ENCODE measurements around the gene FECH. TPM values are rescaled to one million over a fixed set of nuclear protein-coding genes. Genes with fewer than 3 reads are reported as not detected.

Gene FECH
- total and polyA plus RNA-seq, 9 of the 15 experiments (the other 6 are each of a cell fraction or from before 2014, with no cell fraction given), result 19.8 to 170 (median 56.8) TPM

DNA sequence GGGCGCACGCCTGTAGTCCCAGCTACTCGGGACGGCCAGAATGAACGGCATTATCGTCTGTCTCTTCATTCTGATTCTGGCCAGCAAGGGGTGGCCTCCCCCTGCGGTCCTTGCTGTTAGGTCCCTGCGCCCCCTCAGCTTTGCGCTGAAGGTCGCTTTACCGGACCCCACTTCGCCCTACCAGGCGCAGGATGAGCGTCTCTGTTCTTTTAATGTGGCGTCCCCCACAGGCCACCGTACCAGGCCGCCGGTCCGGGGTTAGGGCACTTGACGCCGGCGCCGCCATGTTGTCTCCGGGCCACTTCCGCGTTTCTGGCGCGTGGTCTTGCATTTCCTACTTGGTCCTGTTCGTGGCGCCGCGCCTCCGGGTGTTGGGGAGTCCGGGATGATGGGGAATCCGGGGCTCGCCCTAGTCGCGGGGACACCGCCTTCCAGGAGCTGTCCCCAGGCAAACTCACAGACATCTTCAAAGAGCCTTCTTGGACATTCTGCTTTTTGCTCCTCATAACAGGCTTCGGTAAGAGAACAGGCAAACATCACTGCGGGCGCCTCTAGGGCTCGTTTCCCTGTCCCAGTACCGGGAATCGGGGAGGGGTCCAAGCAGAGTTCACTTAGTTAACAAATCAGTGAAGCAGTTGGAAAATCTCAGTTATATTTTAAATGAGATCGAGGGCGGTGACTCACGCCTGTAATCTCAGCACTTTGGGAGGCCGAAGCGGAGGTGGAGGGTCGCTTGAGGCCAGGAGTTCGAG is 43.7 kb upstream of the FECH start (continued):
- TF ChIP-seq, protein P1, sequence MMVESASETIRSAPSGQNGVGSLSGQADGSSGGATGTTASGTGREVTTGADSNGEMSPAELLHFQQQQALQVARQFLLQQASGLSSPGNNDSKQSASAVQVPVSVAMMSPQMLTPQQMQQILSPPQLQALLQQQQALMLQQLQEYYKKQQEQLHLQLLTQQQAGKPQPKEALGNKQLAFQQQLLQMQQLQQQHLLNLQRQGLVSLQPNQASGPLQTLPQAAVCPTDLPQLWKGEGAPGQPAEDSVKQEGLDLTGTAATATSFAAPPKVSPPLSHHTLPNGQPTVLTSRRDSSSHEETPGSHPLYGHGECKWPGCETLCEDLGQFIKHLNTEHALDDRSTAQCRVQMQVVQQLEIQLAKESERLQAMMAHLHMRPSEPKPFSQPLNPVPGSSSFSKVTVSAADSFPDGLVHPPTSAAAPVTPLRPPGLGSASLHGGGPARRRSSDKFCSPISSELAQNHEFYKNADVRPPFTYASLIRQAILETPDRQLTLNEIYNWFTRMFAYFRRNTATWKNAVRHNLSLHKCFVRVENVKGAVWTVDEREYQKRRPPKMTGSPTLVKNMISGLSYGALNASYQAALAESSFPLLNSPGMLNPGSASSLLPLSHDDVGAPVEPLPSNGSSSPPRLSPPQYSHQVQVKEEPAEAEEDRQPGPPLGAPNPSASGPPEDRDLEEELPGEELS (CRISPR knock-in tag; IDR thresholded peaks at IDR 0.05; ENCODE audit: borderline replicate concordance), result peak; percentile 78; the same call in 1 of the 2 replicates
- TF ChIP-seq CHD4 (IDR thresholded peaks at IDR 0.05; ENCODE audit: insufficient read depth, insufficient replicate concordance, low read depth, low read length, poor library complexity, severe bottlenecking) (no peak), ZNF124 (CRISPR knock-in tag; IDR thresholded peaks at IDR 0.05) (no peak), ZNF561 (CRISPR knock-in tag; conservative IDR thresholded peaks at IDR 0.05) (no peak), HINFP (tag; conservative IDR thresholded peaks at IDR 0.05; ENCODE audit: low read depth) (0 out of 2 replicates have a peak, but pooled peaks have one; percentile 19), RBM15 (IDR thresholded peaks at IDR 0.05; ENCODE audit: insufficient read depth, low read length) (no peak), MTA3 (IDR thresholded peaks at IDR 0.05; ENCODE audit: borderline replicate concordance) (peak; percentile 98), TFAM (CRISPR knock-in tag; conservative IDR thresholded peaks at IDR 0.05) (no peak), HMG20A (CRISPR knock-in tag; conservative IDR thresholded peaks at IDR 0.05) (no peak), RCOR1 (IDR thresholded peaks at IDR 0.05; ENCODE audit: borderline replicate concordance in 1 of 2, low read depth in 2 of 2, low read length in 2 of 2) (peak; percentile 9 to 51; a peak in 2 of 4 replicates), RBBP5 (IDR thresholded peaks at IDR 0.05; ENCODE audit: borderline replicate concordance, insufficient read depth, low read length, poor library complexity, severe bottlenecking) (no peak), CREBBP (IDR thresholded peaks at IDR 0.05; ENCODE audit: low read depth, low read length) (no peak), TAL1 (IDR thresholded peaks at IDR 0.05) (no peak)
- TF ChIP-seq, protein P2, sequence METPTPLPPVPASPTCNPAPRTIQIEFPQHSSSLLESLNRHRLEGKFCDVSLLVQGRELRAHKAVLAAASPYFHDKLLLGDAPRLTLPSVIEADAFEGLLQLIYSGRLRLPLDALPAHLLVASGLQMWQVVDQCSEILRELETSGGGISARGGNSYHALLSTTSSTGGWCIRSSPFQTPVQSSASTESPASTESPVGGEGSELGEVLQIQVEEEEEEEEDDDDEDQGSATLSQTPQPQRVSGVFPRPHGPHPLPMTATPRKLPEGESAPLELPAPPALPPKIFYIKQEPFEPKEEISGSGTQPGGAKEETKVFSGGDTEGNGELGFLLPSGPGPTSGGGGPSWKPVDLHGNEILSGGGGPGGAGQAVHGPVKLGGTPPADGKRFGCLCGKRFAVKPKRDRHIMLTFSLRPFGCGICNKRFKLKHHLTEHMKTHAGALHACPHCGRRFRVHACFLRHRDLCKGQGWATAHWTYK (CRISPR knock-in tag; IDR thresholded peaks at IDR 0.05), result peak; percentile 57; the same call in 1 of the 2 replicates
- TF ChIP-seq, protein P3, sequence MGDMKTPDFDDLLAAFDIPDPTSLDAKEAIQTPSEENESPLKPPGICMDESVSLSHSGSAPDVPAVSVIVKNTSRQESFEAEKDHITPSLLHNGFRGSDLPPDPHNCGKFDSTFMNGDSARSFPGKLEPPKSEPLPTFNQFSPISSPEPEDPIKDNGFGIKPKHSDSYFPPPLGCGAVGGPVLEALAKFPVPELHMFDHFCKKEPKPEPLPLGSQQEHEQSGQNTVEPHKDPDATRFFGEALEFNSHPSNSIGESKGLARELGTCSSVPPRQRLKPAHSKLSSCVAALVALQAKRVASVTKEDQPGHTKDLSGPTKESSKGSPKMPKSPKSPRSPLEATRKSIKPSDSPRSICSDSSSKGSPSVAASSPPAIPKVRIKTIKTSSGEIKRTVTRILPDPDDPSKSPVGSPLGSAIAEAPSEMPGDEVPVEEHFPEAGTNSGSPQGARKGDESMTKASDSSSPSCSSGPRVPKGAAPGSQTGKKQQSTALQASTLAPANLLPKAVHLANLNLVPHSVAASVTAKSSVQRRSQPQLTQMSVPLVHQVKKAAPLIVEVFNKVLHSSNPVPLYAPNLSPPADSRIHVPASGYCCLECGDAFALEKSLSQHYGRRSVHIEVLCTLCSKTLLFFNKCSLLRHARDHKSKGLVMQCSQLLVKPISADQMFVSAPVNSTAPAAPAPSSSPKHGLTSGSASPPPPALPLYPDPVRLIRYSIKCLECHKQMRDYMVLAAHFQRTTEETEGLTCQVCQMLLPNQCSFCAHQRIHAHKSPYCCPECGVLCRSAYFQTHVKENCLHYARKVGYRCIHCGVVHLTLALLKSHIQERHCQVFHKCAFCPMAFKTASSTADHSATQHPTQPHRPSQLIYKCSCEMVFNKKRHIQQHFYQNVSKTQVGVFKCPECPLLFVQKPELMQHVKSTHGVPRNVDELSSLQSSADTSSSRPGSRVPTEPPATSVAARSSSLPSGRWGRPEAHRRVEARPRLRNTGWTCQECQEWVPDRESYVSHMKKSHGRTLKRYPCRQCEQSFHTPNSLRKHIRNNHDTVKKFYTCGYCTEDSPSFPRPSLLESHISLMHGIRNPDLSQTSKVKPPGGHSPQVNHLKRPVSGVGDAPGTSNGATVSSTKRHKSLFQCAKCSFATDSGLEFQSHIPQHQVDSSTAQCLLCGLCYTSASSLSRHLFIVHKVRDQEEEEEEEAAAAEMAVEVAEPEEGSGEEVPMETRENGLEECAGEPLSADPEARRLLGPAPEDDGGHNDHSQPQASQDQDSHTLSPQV (IDR thresholded peaks at IDR 0.05), result peak; percentile 84
- TF ChIP-seq, protein P4, sequence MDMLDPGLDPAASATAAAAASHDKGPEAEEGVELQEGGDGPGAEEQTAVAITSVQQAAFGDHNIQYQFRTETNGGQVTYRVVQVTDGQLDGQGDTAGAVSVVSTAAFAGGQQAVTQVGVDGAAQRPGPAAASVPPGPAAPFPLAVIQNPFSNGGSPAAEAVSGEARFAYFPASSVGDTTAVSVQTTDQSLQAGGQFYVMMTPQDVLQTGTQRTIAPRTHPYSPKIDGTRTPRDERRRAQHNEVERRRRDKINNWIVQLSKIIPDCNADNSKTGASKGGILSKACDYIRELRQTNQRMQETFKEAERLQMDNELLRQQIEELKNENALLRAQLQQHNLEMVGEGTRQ (CRISPR knock-in tag; IDR thresholded peaks at IDR 0.05), result no peak
